HG03558 (cell line): ENCODE measurements around the gene CST9L.
"Not testable (repeated sequence)": the region's sequence is repeated elsewhere in the genome, so short reads cannot be mapped to it uniquely, and the experiment has no call there.

Experiments
- ATAC-seq: cut with Tn5 transposase; IDR thresholded peaks from one replicate; pipeline ENCODE4 v1.9.1; 2021; ENCODE audit warnings: moderate number of reproducible peaks; ENCODE audit not compliant: unreplicated experiment; ENCODE audit errors: extremely low read depth

CST9L gene

GRCh38 chr20:23587631-23588030 is 19.3 kb upstream of the CST9L start:
- ATAC-seq: no peak

GRCh38 chr20:23586735-23587525 is 18.6 kb upstream of the CST9L start:
- no peak for ATAC-seq

- no peak for ATAC-seq
Observed at GRCh38 chr20:23585808-23586734, 17.8 kb upstream of the CST9L start.

GRCh38 chr20:23585449-23585807 is 17.1 kb upstream of the CST9L start:
- ATAC-seq: no peak

GRCh38 chr20:23584434-23585199 is 16.3 kb upstream of the CST9L start:
- no peak for ATAC-seq

- no peak for ATAC-seq
Observed at GRCh38 chr20:23583526-23583925, 15.2 kb upstream of the CST9L start.

GRCh38 chr20:23582293-23582692 is 14.0 kb upstream of the CST9L start:
- ATAC-seq: no peak

- not testable (repeated sequence) for ATAC-seq
Observed at GRCh38 chr20:23581833-23582232, 13.5 kb upstream of the CST9L start.

GRCh38 chr20:23574977-23575376 is 6.7 kb upstream of the CST9L start:
- no peak for ATAC-seq

- ATAC-seq: no peak
Observed at GRCh38 chr20:23570178-23570760, 2.0 kb upstream of the CST9L start.

GRCh38 chr20:23569570-23569969 is 1.3 kb upstream of the CST9L start:
- no peak for ATAC-seq

- no peak for ATAC-seq
Observed at GRCh38 chr20:23568971-23569330, 667 bp upstream of the CST9L start.

- ATAC-seq: no peak
Observed at GRCh38 chr20:23566199-23566932, 1.9 kb downstream of the CST9L start.

- no peak for ATAC-seq
Observed at GRCh38 chr20:23565503-23566045, 2.7 kb downstream of the CST9L start.

- no peak for ATAC-seq
Observed at GRCh38 chr20:23564927-23565326, 3.4 kb downstream of the CST9L start.

- no peak for ATAC-seq
Observed at GRCh38 chr20:23562721-23563342, 5.5 kb downstream of the CST9L start.

GRCh38 chr20:23554401-23554800 is 13.9 kb downstream of the CST9L start:
- ATAC-seq: no peak

GRCh38 chr20:23551786-23552185 is 16.5 kb downstream of the CST9L start:
- ATAC-seq: no peak

GRCh38 chr20:23551383-23551782 is 16.9 kb downstream of the CST9L start:
- ATAC-seq: no peak
